Left ventricle myocardium inferior (tissue), 1 donor: Measurements from ENCODE around the gene SLC16A7. TPM values are rescaled to one million over a fixed set of nuclear protein-coding genes. Genes with fewer than 3 reads are reported as not detected.

Experiments
- DNase-seq: peaks from one replicate; pipeline ENCODE4 v3.0.0-alpha.2; 2020
- H3K27ac ChIP-seq: fragments of 200-600 bp; replicated peaks from 2 replicates; pipeline ENCODE4 v1.8.0; 2021
- H3K27me3 ChIP-seq: fragments of 200-600 bp; 2 replicates; pipeline ENCODE4 v1.8.0; 2021; ENCODE audit warnings: low read depth
- H3K36me3 ChIP-seq: fragments of 200-600 bp; 2 replicates; pipeline ENCODE4 v1.8.0; 2021
- H3K4me1 ChIP-seq: fragments of 200-600 bp; 2 replicates; pipeline ENCODE4 v1.8.0; 2021
- H3K4me3 ChIP-seq: fragments of 200-600 bp; 2 replicates; pipeline ENCODE4 v1.8.0; 2021; ENCODE audit warnings: mild to moderate bottlenecking, moderate library complexity
- H3K9me3 ChIP-seq: fragments of 200-600 bp; replicated peaks from 2 replicates; pipeline ENCODE4 v1.8.0; 2021
- CTCF ChIP-seq: fragments of 200-600 bp; IDR thresholded peaks from 2 replicates; pipeline ENCODE4 v1.8.0; 2021; ENCODE audit warnings: antibody characterized with exemption, mild to moderate bottlenecking, borderline replicate concordance
- intact Hi-C: fragments of 100-400 bp; cut with micrococcal nuclease; formaldehyde crosslinking; loops from one replicate; pipeline ENCODE4 v1.11.0; 2022
- total RNA-seq: library from RNA; stranded (reverse); fragmentation: NEBNext Ultra II Directional; extraction: Animal tissue kit (Norgen Biotek cat#: 25700); gene quantifications from one replicate; pipeline ENCODE4 v1.2.1, GENCODE V29; 2021
- donor health status: DM: no; HTN: yes; CAD: no; lungs with severe emphysema.

The SLC16A7 gene
- total RNA-seq, 1 donor from 2014 or later, result 134 TPM

GRCh38 chr12:59646636-59647035 lies 50.8 kb downstream of the SLC16A7 start:
- no peaks in the 10 kb centered on the region for H3K9me3 ChIP-seq
- H3K4me3 ChIP-seq, result no peak overlapping the region
- H3K4me1 ChIP-seq, result peaks cover 24% of the 10 kb centered on the region
- H3K36me3 ChIP-seq, result no peaks in the 10 kb centered on the region
- intact Hi-C loops, result no loop called here
- H3K27me3 ChIP-seq, result no peaks in the 10 kb centered on the region
- no peak overlapping the region for H3K27ac ChIP-seq
- no peak for DNase-seq
- no peak for TF ChIP-seq CTCF

GRCh38 chr12:59649203-59649602 lies 53.4 kb downstream of the SLC16A7 start:
- no peak for TF ChIP-seq CTCF
- H3K27me3 ChIP-seq, result no peaks in the 10 kb centered on the region
- no peaks in the 10 kb centered on the region for H3K9me3 ChIP-seq
- intact Hi-C loops, result no loop called here
- no peaks in the 10 kb centered on the region for H3K36me3 ChIP-seq
- H3K4me1 ChIP-seq, result peaks cover 20% of the 10 kb centered on the region
- H3K4me3 ChIP-seq, result no peak overlapping the region
- no peak for DNase-seq
- H3K27ac ChIP-seq, result no peak overlapping the region

- H3K36me3 ChIP-seq, result no peaks in the 10 kb centered on the region
- H3K4me3 ChIP-seq, result no peak overlapping the region
- H3K9me3 ChIP-seq, result no peaks in the 10 kb centered on the region
- DNase-seq, result no peak
- H3K4me1 ChIP-seq, result peaks cover 20% of the 10 kb centered on the region
- intact Hi-C loops, result no loop called here
- no peaks in the 10 kb centered on the region for H3K27me3 ChIP-seq
- peak; percentile 25 for TF ChIP-seq CTCF
- peak overlapping the region; percentile 67 for H3K27ac ChIP-seq
Observed at GRCh38 chr12:59650588-59651228, 54.9 kb downstream of the SLC16A7 start.

- H3K4me1 ChIP-seq, result peaks cover 20% of the 10 kb centered on the region
- no peaks in the 10 kb centered on the region for H3K27me3 ChIP-seq
- TF ChIP-seq CTCF, result no peak
- H3K9me3 ChIP-seq, result no peaks in the 10 kb centered on the region
- H3K27ac ChIP-seq, result peak overlapping the region; percentile 67
- no peaks in the 10 kb centered on the region for H3K36me3 ChIP-seq
- no peak for DNase-seq
- no peak overlapping the region for H3K4me3 ChIP-seq
- intact Hi-C loops, result no loop called here
Observed at GRCh38 chr12:59651229-59651920, 55.5 kb downstream of the SLC16A7 start.

- Histone ChIP-seq H3K9me3 (no peaks in the 10 kb centered on the region), H3K36me3 (peaks cover 3% of the 10 kb centered on the region), H3K27me3 (no peaks in the 10 kb centered on the region), H3K27ac (peak overlapping the region; percentile 67), H3K4me3 (no peak overlapping the region), H3K4me1 (peaks cover 26% of the 10 kb centered on the region)
- no peak for TF ChIP-seq CTCF
- DNase-seq, result no peak
- intact Hi-C loops, result no loop called here
Observed at GRCh38 chr12:59652130-59652529, 56.3 kb downstream of the SLC16A7 start.
